ENCODE data around the gene MBOAT7.

Gene MBOAT7

GRCh38 chr19:54193011-54193410, 3.6 kb upstream of the MBOAT7 start:
- TF ChIP-seq CTCF (conservative IDR thresholded peaks at IDR 0.05; ENCODE audit: low read depth, low read length), result no peak
- DNase-seq (ENCODE audit: low read depth), result no peak
- no peak overlapping the region for H3K4me3 ChIP-seq (ENCODE audit: low read length)

GRCh38 chr19:54191811-54192453, 2.6 kb upstream of the MBOAT7 start:
- no peak for TF ChIP-seq CTCF (conservative IDR thresholded peaks at IDR 0.05; ENCODE audit: low read depth, low read length)
- H3K4me3 ChIP-seq (ENCODE audit: low read length), result peak overlapping the region; percentile 76
- DNase-seq (ENCODE audit: low read depth), result no peak

- no peak for DNase-seq (ENCODE audit: low read depth)
- TF ChIP-seq CTCF (conservative IDR thresholded peaks at IDR 0.05; ENCODE audit: low read depth, low read length), result no peak
- H3K4me3 ChIP-seq (ENCODE audit: low read length), result peak within 1 kb of the TSS; percentile 76
Observed at GRCh38 chr19:54191011-54191810, 1.8 kb upstream of the MBOAT7 start, which contains the start of gene TSEN34. Gene TSEN34, plus strand, starts transcription at chr19:54191308. Its CDS starts 57 bp downstream, at chr19:54191365.

- TF ChIP-seq CTCF (conservative IDR thresholded peaks at IDR 0.05; ENCODE audit: low read depth, low read length), result no peak
- H3K4me3 ChIP-seq (ENCODE audit: low read length), result peak overlapping the region; percentile 76
- peak; percentile 98 for DNase-seq (ENCODE audit: low read depth)
Observed at GRCh38 chr19:54190503-54191010, 1.2 kb upstream of the MBOAT7 start.

GRCh38 chr19:54189735-54190502, 539 bp upstream of the MBOAT7 start:
- peak; percentile 99 for DNase-seq (ENCODE audit: low read depth)
- no peak for TF ChIP-seq CTCF (conservative IDR thresholded peaks at IDR 0.05; ENCODE audit: low read depth, low read length)
- peak overlapping the region; percentile 79 for H3K4me3 ChIP-seq (ENCODE audit: low read length)

GRCh38 chr19:54188215-54188871, 1.0 kb downstream of the MBOAT7 start:
- no peak for TF ChIP-seq CTCF (conservative IDR thresholded peaks at IDR 0.05; ENCODE audit: low read depth, low read length)
- no peak for DNase-seq (ENCODE audit: low read depth)

More at GRCh38 chr19:54188215-54188871, 1.0 kb downstream of the MBOAT7 start:
- peak overlapping the region; percentile 79 for H3K4me3 ChIP-seq (ENCODE audit: low read length)
